ENCODE results near the gene CRIP2.

Gene CRIP2

DNA sequence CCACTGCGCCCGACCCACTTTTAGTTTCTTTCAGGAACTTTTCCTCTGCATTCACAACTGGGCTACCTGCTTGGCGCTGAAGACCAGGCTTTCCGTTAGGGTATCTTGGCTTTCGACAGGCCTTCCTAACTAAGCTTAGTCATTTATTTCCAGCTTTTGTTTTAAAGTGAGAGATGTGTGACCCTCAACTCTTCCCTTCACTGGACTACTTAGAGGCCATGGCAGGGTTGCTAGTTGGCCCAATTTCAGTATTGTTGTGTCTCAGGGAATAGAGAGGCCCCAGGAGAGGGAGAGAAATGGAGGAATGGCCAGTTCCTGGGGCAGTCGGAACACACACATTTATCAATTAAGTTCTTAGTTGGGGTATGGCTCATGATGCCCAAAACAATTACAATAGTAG, 44.6 kb upstream of the CRIP2 start:
- peaks cover 84% of the 10 kb centered on the region for H3K36me3 ChIP-seq (ENCODE audit: insufficient read depth, low read length)
- no peak overlapping the region for H2AFZ ChIP-seq (ENCODE audit: low read length)
- no peaks in the 10 kb centered on the region for H3K4me1 ChIP-seq (ENCODE audit: insufficient read depth, low read length, severe bottlenecking)
- no peaks in the 10 kb centered on the region for H3K27me3 ChIP-seq (ENCODE audit: insufficient read depth, low read length)
- H4K20me1 ChIP-seq (ENCODE audit: insufficient read depth, low read length) = no peaks in the 10 kb centered on the region
- no peaks in the 10 kb centered on the region for H3F3A ChIP-seq (ENCODE audit: insufficient read depth, low read length)
- peaks cover 81% of the 10 kb centered on the region for H3K79me2 ChIP-seq (ENCODE audit: insufficient read depth, low read length)
- peaks cover 19% of the 10 kb centered on the region for H3K9me3 ChIP-seq (ENCODE audit: low read length)
- TF ChIP-seq, protein P1, sequence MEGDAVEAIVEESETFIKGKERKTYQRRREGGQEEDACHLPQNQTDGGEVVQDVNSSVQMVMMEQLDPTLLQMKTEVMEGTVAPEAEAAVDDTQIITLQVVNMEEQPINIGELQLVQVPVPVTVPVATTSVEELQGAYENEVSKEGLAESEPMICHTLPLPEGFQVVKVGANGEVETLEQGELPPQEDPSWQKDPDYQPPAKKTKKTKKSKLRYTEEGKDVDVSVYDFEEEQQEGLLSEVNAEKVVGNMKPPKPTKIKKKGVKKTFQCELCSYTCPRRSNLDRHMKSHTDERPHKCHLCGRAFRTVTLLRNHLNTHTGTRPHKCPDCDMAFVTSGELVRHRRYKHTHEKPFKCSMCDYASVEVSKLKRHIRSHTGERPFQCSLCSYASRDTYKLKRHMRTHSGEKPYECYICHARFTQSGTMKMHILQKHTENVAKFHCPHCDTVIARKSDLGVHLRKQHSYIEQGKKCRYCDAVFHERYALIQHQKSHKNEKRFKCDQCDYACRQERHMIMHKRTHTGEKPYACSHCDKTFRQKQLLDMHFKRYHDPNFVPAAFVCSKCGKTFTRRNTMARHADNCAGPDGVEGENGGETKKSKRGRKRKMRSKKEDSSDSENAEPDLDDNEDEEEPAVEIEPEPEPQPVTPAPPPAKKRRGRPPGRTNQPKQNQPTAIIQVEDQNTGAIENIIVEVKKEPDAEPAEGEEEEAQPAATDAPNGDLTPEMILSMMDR (IDR thresholded peaks at IDR 0.05; ENCODE audit: low read length) = no peak
- no peak for TF ChIP-seq EZH2 (IDR thresholded peaks at IDR 0.05; ENCODE audit: borderline replicate concordance, low read length)
- H3K4me3 ChIP-seq (ENCODE audit: low read depth, low read length, poor library complexity, severe bottlenecking) = no peak overlapping the region
- no peak overlapping the region for H3K4me2 ChIP-seq (ENCODE audit: low read length)
- H3K9me2 ChIP-seq (ENCODE audit: low read depth, low read length) = no peaks in the 10 kb centered on the region
- H3K27ac ChIP-seq (ENCODE audit: low read depth, low read length, poor library complexity, severe bottlenecking) = no peak overlapping the region
- H3K9ac ChIP-seq (ENCODE audit: low read length) = no peak overlapping the region

DNA sequence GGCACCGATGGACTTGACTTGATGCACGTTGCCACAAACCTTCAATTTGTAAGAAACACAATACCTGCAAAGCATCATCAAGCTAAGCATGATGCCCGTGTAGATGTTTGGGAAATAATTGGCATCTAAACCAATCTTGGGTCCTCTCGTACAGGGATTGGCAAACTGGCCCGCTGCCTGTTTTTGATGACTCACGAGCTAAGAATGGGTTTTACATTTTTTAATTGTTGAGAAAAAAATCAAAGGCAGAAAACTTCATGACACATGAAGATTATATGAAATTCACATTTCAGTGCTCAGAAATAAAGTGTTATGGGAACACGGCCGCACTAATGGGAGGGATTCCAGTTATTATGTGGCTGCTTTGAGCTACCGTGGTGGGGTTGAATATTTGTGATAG, 44.1 kb upstream of the CRIP2 start:
- no peaks in the 10 kb centered on the region for H3K27me3 ChIP-seq (ENCODE audit: insufficient read depth, low read length)
- H3K9ac ChIP-seq (ENCODE audit: low read length) = no peak overlapping the region
- TF ChIP-seq, protein P1 (IDR thresholded peaks at IDR 0.05; ENCODE audit: low read length) = no peak
- no peak for TF ChIP-seq EZH2 (IDR thresholded peaks at IDR 0.05; ENCODE audit: borderline replicate concordance, low read length)
- H3K9me2 ChIP-seq (ENCODE audit: low read depth, low read length) = no peaks in the 10 kb centered on the region
- peaks cover 23% of the 10 kb centered on the region for H3K9me3 ChIP-seq (ENCODE audit: low read length)
- no peak overlapping the region for H3K4me2 ChIP-seq (ENCODE audit: low read length)
- H3K36me3 ChIP-seq (ENCODE audit: insufficient read depth, low read length) = peaks cover 84% of the 10 kb centered on the region
- no peak overlapping the region for H2AFZ ChIP-seq (ENCODE audit: low read length)
- no peak overlapping the region for H3K27ac ChIP-seq (ENCODE audit: low read depth, low read length, poor library complexity, severe bottlenecking)
- H4K20me1 ChIP-seq (ENCODE audit: insufficient read depth, low read length) = no peaks in the 10 kb centered on the region
- H3K79me2 ChIP-seq (ENCODE audit: insufficient read depth, low read length) = peaks cover 82% of the 10 kb centered on the region
- no peak overlapping the region for H3K4me3 ChIP-seq (ENCODE audit: low read depth, low read length, poor library complexity, severe bottlenecking)
- no peaks in the 10 kb centered on the region for H3K4me1 ChIP-seq (ENCODE audit: insufficient read depth, low read length, severe bottlenecking)
- H3F3A ChIP-seq (ENCODE audit: insufficient read depth, low read length) = no peaks in the 10 kb centered on the region

DNA sequence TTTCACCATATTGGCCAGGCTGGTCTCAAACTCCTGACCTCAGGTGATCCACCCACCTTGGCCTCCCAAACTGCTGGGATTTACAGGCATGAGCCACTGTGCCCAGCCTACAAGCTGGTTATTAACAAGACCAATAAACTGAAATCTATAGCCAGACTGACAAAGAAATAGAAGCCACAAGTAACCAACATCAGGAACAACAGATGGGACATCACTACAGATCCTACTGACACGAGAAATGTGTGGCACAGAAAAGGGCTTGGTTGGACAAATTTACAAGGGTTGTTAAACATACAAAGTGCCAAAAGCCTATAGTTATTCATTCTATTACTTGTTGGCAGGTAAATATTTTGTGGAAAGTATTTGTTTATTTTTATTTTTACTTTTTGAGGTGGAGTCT, 43.4 kb upstream of the CRIP2 start:
- H3K27ac ChIP-seq (ENCODE audit: low read depth, low read length, poor library complexity, severe bottlenecking) = no peak overlapping the region
- no peak overlapping the region for H3K4me3 ChIP-seq (ENCODE audit: low read depth, low read length, poor library complexity, severe bottlenecking)
- H3K36me3 ChIP-seq (ENCODE audit: insufficient read depth, low read length) = peaks cover 86% of the 10 kb centered on the region

More for the DNA sequence above, 43.4 kb upstream of the CRIP2 start:
- TF ChIP-seq, protein P1 (IDR thresholded peaks at IDR 0.05; ENCODE audit: low read length) = no peak
- no peak for TF ChIP-seq EZH2 (IDR thresholded peaks at IDR 0.05; ENCODE audit: borderline replicate concordance, low read length)
- H2AFZ ChIP-seq (ENCODE audit: low read length) = no peak overlapping the region
- H3K9me3 ChIP-seq (ENCODE audit: low read length) = peaks cover 26% of the 10 kb centered on the region
- H3K27me3 ChIP-seq (ENCODE audit: insufficient read depth, low read length) = no peaks in the 10 kb centered on the region
- H3K79me2 ChIP-seq (ENCODE audit: insufficient read depth, low read length) = peaks cover 86% of the 10 kb centered on the region
- H3K9me2 ChIP-seq (ENCODE audit: low read depth, low read length) = no peaks in the 10 kb centered on the region
- no peak overlapping the region for H3K4me2 ChIP-seq (ENCODE audit: low read length)
- no peak overlapping the region for H3K9ac ChIP-seq (ENCODE audit: low read length)
- H3F3A ChIP-seq (ENCODE audit: insufficient read depth, low read length) = no peaks in the 10 kb centered on the region
- H4K20me1 ChIP-seq (ENCODE audit: insufficient read depth, low read length) = no peaks in the 10 kb centered on the region
- no peaks in the 10 kb centered on the region for H3K4me1 ChIP-seq (ENCODE audit: insufficient read depth, low read length, severe bottlenecking)
